NCI-H1105 (cell line): Measurements from ENCODE around the gene ABCB6.

Experiments used
- DNase-seq: peaks from one replicate; lab custom pipeline; 2025; lab: John Stamatoyannopoulos, UW

ABCB6 gene

GRCh38 chr2:219184121-219184520, 34.6 kb downstream of the ABCB6 start:
- no peak for DNase-seq

DNA sequence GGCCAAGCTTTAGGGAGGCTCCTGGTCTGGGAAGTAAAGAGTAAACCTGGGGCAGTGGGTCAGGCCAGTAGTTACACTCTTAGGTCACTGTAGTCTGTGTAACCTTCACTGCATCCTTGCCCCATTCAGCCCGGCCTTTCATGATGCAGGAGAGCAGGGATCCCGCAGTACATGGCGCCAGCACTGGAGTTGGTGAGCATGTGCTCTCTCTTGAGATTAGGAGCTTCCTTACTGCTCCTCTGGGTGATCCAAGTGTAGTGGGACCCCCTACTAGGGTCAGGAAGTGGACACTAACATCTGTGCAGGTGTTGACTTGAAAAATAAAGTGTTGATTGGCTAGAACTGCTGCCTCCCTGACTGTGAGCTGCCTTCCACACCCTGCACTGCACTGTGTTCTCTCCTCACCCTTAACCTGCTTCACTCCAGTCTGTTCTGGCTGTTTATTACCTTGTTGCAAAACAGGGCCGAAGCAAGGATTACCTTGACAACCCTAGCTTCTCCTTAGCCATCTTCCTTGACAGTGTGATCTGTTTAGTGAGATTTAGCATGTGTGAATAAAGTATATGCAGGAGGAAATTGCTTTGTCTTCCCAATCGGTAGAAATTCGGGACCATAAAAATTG, 35.5 kb downstream of the ABCB6 start:
- no peak for DNase-seq

DNA sequence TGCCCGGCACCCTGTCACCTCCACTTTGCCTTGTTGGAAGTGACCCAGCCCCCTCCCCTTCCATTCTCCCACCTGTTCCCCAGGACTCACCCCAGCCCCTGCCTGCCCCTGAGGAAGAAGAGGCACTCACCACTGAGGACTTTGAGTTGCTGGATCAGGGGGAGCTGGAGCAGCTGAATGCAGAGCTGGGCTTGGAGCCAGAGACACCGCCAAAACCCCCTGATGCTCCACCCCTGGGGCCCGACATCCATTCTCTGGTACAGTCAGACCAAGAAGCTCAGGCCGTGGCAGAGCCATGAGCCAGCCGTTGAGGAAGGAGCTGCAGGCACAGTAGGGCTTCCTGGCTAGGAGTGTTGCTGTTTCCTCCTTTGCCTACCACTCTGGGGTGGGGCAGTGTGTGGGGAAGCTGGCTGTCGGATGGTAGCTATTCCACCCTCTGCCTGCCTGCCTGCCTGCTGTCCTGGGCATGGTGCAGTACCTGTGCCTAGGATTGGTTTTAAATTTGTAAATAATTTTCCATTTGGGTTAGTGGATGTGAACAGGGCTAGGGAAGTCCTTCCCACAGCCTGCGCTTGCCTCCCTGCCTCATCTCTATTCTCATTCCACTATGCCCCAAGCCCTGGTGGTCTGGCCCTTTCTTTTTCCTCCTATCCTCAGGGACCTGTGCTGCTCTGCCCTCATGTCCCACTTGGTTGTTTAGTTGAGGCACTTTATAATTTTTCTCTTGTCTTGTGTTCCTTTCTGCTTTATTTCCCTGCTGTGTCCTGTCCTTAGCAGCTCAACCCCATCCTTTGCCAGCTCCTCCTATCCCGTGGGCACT, 36.2 kb downstream of the ABCB6 start:
- DNase-seq, result no peak

DNA sequence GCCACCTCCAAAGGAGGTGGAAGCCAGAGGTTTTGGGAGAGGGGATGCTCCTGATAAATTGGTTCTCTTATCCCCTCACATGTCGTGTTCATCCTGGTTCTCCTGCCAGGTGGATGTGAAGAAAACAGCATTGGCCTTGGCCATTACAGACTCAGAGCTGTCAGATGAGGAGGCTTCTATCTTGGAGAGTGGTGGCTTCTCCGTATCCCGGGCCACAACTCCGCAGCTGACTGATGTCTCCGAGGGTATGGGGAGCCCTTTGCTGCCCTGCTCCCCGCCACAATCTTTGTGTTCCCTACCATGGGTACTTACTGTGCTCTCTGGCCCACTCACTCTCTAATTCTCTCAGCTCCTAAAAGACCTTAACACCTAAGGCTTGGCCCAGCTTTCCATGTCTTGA, 37.2 kb downstream of the ABCB6 start:
- DNase-seq, result no peak

DNA sequence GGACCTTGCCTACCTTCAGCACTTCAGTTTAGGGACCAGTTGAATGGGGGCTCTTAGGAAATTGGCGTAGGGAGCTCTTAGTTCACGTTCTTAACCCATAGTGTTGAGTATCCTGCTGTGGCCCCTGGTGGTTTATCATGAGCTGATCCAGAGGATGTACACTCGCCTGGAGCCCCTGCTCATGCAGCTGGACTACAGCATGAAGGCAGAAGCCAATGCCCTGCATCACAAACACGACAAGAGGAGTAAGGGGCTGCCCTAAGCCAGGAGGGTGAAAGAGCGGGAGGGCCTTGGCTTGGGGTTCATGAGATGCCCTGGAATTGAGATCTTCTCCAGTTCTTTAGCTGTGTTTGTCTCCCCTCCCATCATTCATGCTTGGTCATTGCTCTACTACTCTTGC, 37.8 kb downstream of the ABCB6 start:
- no peak for DNase-seq

- no peak for DNase-seq
Measured at GRCh38 chr2:219179601-219180465, 38.9 kb downstream of the ABCB6 start.

DNA sequence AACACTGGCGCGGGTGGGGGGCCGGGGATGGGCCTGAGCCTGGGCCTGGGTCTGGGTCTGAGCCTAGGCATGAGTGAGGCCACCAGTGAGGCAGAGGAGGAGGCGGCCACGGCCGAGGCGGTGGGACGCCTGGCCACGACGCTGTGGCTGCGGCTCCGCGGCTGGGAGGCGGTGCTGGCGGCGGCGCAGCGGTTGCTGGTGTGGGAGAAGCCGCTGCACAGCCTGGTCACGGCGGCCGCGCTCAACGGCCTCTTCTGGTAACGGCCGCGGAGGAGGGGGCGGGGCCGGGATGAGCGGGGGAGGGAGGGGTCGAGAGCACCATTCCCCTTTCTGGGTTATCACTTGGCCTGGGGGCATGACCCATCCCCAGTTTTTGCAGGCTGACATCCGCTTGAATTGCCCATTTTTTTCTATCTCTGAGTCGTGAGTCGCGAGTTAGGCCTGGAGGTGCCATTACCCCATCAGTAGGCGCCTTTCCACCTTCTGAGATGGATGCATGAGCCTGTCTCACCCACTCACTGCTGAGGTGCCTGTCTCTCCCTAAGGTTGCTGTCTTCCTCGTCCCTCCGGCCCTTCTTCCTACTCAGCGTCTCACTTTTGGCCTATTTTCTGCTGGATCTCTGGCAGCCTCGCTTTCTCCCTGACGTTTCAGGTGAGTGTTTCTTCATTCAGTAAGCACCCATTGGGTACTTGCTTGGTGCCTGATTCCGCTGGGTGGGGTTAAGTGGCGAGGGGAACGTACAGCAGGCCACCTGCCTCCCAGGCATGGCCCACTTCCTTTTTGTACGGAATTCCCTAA, 40.2 kb downstream of the ABCB6 start:
- DNase-seq, result no peak

GRCh38 chr2:219177552-219178376, 41.0 kb downstream of the ABCB6 start, which contains the start of gene RETREG2:
Gene RETREG2 (plus strand): TSS chr2:219178275. CDS start chr2:219178353, 78 bp downstream.
- peak; percentile 73 for DNase-seq

- peak; percentile 64 for DNase-seq
Measured at GRCh38 chr2:219176818-219177551, 41.8 kb downstream of the ABCB6 start, which contains the start of gene CNPPD1. Gene CNPPD1 (minus strand): TSS chr2:219176925. CDS start chr2:219176828, 97 bp downstream.

GRCh38 chr2:219175928-219176817, 42.6 kb downstream of the ABCB6 start:
- DNase-seq, result peak; percentile 32

DNA sequence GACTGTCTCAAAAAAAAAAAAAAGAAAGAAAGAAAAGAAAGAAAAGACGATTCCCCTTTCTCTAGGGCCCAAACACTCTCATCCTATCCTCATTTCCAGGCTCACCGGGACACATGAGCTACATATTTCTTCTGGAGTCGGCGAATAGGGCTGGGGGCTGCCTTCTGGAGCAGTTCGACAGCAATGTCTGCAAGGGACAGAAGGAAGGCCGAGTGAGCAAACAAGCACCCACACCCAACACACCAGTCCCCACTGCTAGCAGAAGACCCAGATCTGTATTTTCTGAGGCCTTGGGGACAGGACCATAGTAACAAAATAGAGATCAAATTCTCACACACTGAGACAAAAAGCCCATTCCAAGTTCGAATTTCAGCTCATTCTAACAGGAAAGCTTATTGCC, 43.3 kb downstream of the ABCB6 start:
- no peak for DNase-seq

DNA sequence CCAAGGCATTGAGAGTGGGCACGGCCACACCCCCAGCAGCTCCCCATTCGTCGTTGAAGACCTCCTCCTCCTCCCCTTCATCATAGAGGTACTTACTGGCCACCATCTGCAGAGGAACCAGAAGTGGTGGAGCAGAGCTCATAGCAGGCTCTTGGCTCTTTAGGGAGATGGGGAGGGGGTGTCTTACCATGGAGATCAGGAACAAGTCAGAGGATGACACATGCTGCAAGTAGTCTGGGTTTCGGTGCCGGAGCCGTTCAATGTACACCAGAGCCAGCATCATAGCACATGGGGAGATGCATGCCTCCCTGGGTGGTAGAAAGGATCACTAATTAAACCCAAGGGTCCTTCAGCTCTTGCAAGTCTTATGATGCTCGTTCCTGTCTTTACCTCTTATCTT, 44.0 kb downstream of the ABCB6 start:
- DNase-seq, result no peak

- DNase-seq, result no peak
Measured at GRCh38 chr2:219174146-219174545, 44.6 kb downstream of the ABCB6 start.

GRCh38 chr2:219173176-219173575, 45.6 kb downstream of the ABCB6 start:
- DNase-seq, result no peak

DNA sequence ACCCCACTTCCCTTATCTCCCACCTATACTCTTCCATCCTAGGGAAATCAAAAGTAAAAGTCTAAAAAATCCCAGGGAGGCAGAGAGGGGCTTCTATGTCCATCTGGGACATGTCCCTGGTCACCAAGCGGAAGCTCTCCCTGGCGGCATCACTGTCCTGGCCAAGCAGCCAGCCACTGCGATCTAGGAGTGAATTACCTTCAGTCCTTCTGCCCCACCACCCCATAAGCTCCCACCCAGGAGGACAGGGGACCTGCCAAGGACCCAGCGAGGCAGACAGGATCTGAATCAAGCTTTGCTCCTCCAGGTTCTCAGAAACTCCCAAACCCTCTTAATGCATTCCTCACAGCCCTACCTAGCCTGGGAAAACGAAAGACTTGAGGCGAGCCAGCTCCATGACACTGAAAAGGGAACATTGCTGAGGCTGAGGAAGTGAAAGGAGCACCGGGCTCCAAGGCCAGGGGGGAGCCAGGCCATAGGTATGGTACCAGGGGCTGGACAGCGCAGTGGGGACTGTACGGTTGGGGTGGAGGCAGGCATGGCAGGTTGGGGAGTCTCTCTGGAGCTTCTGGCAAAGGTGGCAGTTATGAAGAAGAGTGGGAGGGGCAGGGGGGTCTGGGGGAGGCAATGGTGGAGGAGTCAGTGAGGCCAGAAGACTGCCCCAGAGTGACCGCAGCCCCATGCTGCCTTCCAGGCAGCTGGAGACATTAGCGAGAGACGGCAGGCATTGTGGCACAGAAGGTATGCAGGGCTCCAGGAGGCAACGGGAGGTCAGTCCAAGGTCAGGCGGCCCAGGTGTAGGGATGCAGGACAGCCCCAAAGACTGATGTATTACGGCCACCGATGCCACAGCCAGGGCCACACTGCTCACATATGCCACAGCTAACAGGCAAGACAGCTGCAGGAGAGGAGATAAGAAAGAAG, 46.3 kb downstream of the ABCB6 start:
- no peak for DNase-seq

DNA sequence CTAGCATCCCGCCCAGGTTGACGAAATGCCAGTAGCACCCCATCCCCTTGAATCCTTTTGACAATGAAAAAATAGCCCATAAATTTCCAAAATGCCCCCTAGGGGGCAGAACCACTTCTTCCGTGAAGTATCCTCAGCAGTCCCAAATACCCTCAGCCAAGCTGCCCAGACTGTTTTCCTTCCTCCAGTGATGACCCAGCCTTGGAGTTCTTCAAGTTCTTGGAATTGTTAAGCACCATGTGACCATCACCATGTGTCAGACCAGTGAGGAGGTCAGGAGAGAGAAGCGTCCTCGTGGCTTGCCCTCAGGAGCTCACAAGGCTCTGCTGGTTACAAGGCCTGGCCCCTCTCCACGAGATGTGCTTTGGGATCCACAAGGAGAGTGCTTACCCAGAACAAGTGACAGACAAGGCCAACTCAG, 47.5 kb downstream of the ABCB6 start:
- DNase-seq, result peak; percentile 6

GRCh38 chr2:219169930-219170654, 48.7 kb downstream of the ABCB6 start, which contains the start of gene SLC23A3:
Gene SLC23A3 (minus strand): TSS chr2:219170029. CDS start chr2:219169984, 45 bp downstream.
- no peak for DNase-seq
